Activated naive CD4-positive, alpha-beta T cell treated with anti-CD3 and anti-CD28 coated beads, Interleukin-2, amount 50 U/mL, for 24 hours (primary cell): ENCODE results near the gene CD28.

ENCODE experiments used
- H3K27ac Mint-ChIP-seq: one replicate; pipeline ENCODE4 v1.8.0; 2021; ENCODE audit warnings: mild to moderate bottlenecking, mixed read lengths
- H3K27me3 Mint-ChIP-seq: one replicate; pipeline ENCODE4 v1.8.0; 2021; ENCODE audit warnings: mixed read lengths
- H3K36me3 Mint-ChIP-seq: one replicate; pipeline ENCODE4 v1.8.0; 2021; ENCODE audit warnings: mixed read lengths
- H3K4me1 Mint-ChIP-seq: one replicate; pipeline ENCODE4 v1.8.0; 2021; ENCODE audit warnings: mixed read lengths
- H3K4me3 Mint-ChIP-seq: one replicate; pipeline ENCODE4 v1.8.0; 2021; ENCODE audit warnings: mild to moderate bottlenecking, mixed read lengths
- H3K9me3 Mint-ChIP-seq: one replicate; pipeline ENCODE4 v1.8.0; 2021; ENCODE audit warnings: mixed read lengths

CD28 gene

GRCh38 chr2:203720915-203721672 is 14.7 kb downstream of the CD28 start:
- H3K27ac Mint-ChIP-seq = peak overlapping the region; percentile 99

GRCh38 chr2:203721781-203722300 is 15.4 kb downstream of the CD28 start:
- Mint-ChIP-seq H3K27me3 (no peaks in the 10 kb centered on the region), H3K9me3 (peaks cover 23% of the 10 kb centered on the region), H3K4me3 (peak overlapping the region; percentile 77), H3K27ac (peak overlapping the region; percentile 99), H3K36me3 (peaks cover 30% of the 10 kb centered on the region), H3K4me1 (peaks cover 95% of the 10 kb centered on the region)

More at GRCh38 chr2:203720915-203721672, 14.7 kb downstream of the CD28 start:
- peaks cover 95% of the 10 kb centered on the region for H3K4me1 Mint-ChIP-seq
- H3K4me3 Mint-ChIP-seq = peak overlapping the region; percentile 77
- H3K9me3 Mint-ChIP-seq = peaks cover 23% of the 10 kb centered on the region
- peaks cover 30% of the 10 kb centered on the region for H3K36me3 Mint-ChIP-seq
- no peaks in the 10 kb centered on the region for H3K27me3 Mint-ChIP-seq

GRCh38 chr2:203722411-203722810 is 16.0 kb downstream of the CD28 start:
- H3K4me3 Mint-ChIP-seq = peak overlapping the region; percentile 77
- H3K9me3 Mint-ChIP-seq = peaks cover 20% of the 10 kb centered on the region
- H3K27ac Mint-ChIP-seq = peak overlapping the region; percentile 99
- H3K27me3 Mint-ChIP-seq = no peaks in the 10 kb centered on the region
- peaks cover 31% of the 10 kb centered on the region for H3K36me3 Mint-ChIP-seq
- peaks cover 95% of the 10 kb centered on the region for H3K4me1 Mint-ChIP-seq

GRCh38 chr2:203728321-203728720 is 21.9 kb downstream of the CD28 start:
- Mint-ChIP-seq H3K27ac (peak overlapping the region; percentile 82), H3K9me3 (no peaks in the 10 kb centered on the region), H3K36me3 (peaks cover 31% of the 10 kb centered on the region), H3K27me3 (no peaks in the 10 kb centered on the region), H3K4me1 (peaks cover 90% of the 10 kb centered on the region), H3K4me3 (no peak overlapping the region)

- peak overlapping the region; percentile 90 for H3K27ac Mint-ChIP-seq
- H3K4me1 Mint-ChIP-seq = peaks cover 93% of the 10 kb centered on the region
- no peaks in the 10 kb centered on the region for H3K27me3 Mint-ChIP-seq
- peaks cover 7% of the 10 kb centered on the region for H3K9me3 Mint-ChIP-seq
- H3K4me3 Mint-ChIP-seq = peak overlapping the region; percentile 69
- peaks cover 40% of the 10 kb centered on the region for H3K36me3 Mint-ChIP-seq
These were observed 23.8 kb downstream of the CD28 start for GRCh38 chr2:203730076-203730729.

GRCh38 chr2:203730883-203731282 is 24.4 kb downstream of the CD28 start:
- Mint-ChIP-seq H3K27ac (peak overlapping the region; percentile 90), H3K27me3 (no peaks in the 10 kb centered on the region), H3K4me1 (peaks cover 94% of the 10 kb centered on the region), H3K36me3 (peaks cover 47% of the 10 kb centered on the region), H3K9me3 (peaks cover 7% of the 10 kb centered on the region), H3K4me3 (peak overlapping the region; percentile 70)

- Mint-ChIP-seq H3K9me3 (peaks cover 7% of the 10 kb centered on the region), H3K4me1 (peaks cover 90% of the 10 kb centered on the region), H3K36me3 (peaks cover 47% of the 10 kb centered on the region), H3K4me3 (peak overlapping the region; percentile 63), H3K27ac (peak overlapping the region; percentile 90), H3K27me3 (no peaks in the 10 kb centered on the region)
These were observed 25.9 kb downstream of the CD28 start for GRCh38 chr2:203732092-203732952.

GRCh38 chr2:203732953-203733510 is 26.6 kb downstream of the CD28 start:
- peaks cover 92% of the 10 kb centered on the region for H3K4me1 Mint-ChIP-seq
- peak overlapping the region; percentile 63 for H3K4me3 Mint-ChIP-seq
- peaks cover 44% of the 10 kb centered on the region for H3K36me3 Mint-ChIP-seq
- H3K9me3 Mint-ChIP-seq = peaks cover 7% of the 10 kb centered on the region
- no peaks in the 10 kb centered on the region for H3K27me3 Mint-ChIP-seq
- H3K27ac Mint-ChIP-seq = peak overlapping the region; percentile 90

- H3K4me3 Mint-ChIP-seq = peak overlapping the region; percentile 73
These were observed 27.2 kb downstream of the CD28 start for GRCh38 chr2:203733684-203734083.

GRCh38 chr2:203734276-203734983 is 28.0 kb downstream of the CD28 start:
- H3K27ac Mint-ChIP-seq = peak overlapping the region; percentile 99
- H3K9me3 Mint-ChIP-seq = peaks cover 7% of the 10 kb centered on the region
- peak overlapping the region; percentile 73 for H3K4me3 Mint-ChIP-seq
- H3K4me1 Mint-ChIP-seq = peaks cover 96% of the 10 kb centered on the region
- H3K36me3 Mint-ChIP-seq = peaks cover 48% of the 10 kb centered on the region
- no peaks in the 10 kb centered on the region for H3K27me3 Mint-ChIP-seq

More at GRCh38 chr2:203733684-203734083, 27.2 kb downstream of the CD28 start:
- Mint-ChIP-seq H3K27me3 (no peaks in the 10 kb centered on the region), H3K9me3 (peaks cover 7% of the 10 kb centered on the region), H3K4me1 (peaks cover 95% of the 10 kb centered on the region), H3K27ac (peak overlapping the region; percentile 99), H3K36me3 (peaks cover 44% of the 10 kb centered on the region)

- peaks cover 42% of the 10 kb centered on the region for H3K36me3 Mint-ChIP-seq
- H3K9me3 Mint-ChIP-seq = peaks cover 7% of the 10 kb centered on the region
- H3K27me3 Mint-ChIP-seq = no peaks in the 10 kb centered on the region
- H3K4me1 Mint-ChIP-seq = peaks cover 94% of the 10 kb centered on the region
- peak overlapping the region; percentile 66 for H3K4me3 Mint-ChIP-seq
- peak overlapping the region; percentile 99 for H3K27ac Mint-ChIP-seq
These were observed 30.9 kb downstream of the CD28 start for GRCh38 chr2:203737360-203737759.

GRCh38 chr2:203739351-203739750 is 32.9 kb downstream of the CD28 start:
- Mint-ChIP-seq H3K36me3 (peaks cover 35% of the 10 kb centered on the region), H3K27ac (peak overlapping the region; percentile 99), H3K9me3 (peaks cover 4% of the 10 kb centered on the region), H3K4me3 (peak overlapping the region; percentile 75), H3K27me3 (no peaks in the 10 kb centered on the region), H3K4me1 (peaks cover 92% of the 10 kb centered on the region)

- H3K4me1 Mint-ChIP-seq = peaks cover 85% of the 10 kb centered on the region
- H3K4me3 Mint-ChIP-seq = peak overlapping the region; percentile 75
- peaks cover 25% of the 10 kb centered on the region for H3K36me3 Mint-ChIP-seq
- peak overlapping the region; percentile 99 for H3K27ac Mint-ChIP-seq
- H3K27me3 Mint-ChIP-seq = no peaks in the 10 kb centered on the region
- peaks cover 8% of the 10 kb centered on the region for H3K9me3 Mint-ChIP-seq
These were observed 34.4 kb downstream of the CD28 start for GRCh38 chr2:203740871-203741281.

- Mint-ChIP-seq H3K9me3 (peaks cover 8% of the 10 kb centered on the region), H3K27ac (peak overlapping the region; percentile 99), H3K36me3 (peaks cover 24% of the 10 kb centered on the region), H3K4me1 (peaks cover 86% of the 10 kb centered on the region), H3K27me3 (no peaks in the 10 kb centered on the region), H3K4me3 (peak overlapping the region; percentile 75)
These were observed 35.1 kb downstream of the CD28 start for GRCh38 chr2:203741566-203741965.
